GM19023 (cell line): Measurements from ENCODE around the gene ZMYND8.
"Not testable (repeated sequence)": the region's sequence is repeated elsewhere in the genome, so short reads cannot be mapped to it uniquely, and the experiment has no call there.

Experiments
- ATAC-seq: cut with Tn5 transposase; IDR thresholded peaks from one replicate; pipeline ENCODE4 v1.9.1; 2021; ENCODE audit warnings: mild to moderate bottlenecking, moderate library complexity; ENCODE audit not compliant: unreplicated experiment

ZMYND8 gene

DNA sequence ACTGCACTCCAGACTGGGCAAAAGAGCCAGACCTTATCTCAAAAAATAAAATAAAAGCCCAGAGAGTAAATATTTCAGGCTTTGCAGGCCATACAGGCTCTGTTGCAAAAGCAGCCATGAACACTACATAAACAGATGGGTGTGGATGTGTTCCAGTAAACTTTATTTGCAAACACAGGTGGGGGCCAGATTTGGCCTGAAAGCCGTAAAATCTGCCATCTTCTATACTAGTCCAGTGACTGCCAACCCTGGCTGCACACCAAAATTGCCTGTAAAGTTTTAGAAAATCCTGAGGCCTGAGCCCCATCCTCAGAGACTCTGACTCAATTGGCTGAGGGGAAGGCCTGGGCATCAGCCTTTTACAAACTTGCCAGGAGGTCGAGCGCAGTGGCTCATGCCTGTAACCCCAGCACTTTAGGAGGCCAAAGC is 103.6 kb downstream of the ZMYND8 start:
- no peak for ATAC-seq

DNA sequence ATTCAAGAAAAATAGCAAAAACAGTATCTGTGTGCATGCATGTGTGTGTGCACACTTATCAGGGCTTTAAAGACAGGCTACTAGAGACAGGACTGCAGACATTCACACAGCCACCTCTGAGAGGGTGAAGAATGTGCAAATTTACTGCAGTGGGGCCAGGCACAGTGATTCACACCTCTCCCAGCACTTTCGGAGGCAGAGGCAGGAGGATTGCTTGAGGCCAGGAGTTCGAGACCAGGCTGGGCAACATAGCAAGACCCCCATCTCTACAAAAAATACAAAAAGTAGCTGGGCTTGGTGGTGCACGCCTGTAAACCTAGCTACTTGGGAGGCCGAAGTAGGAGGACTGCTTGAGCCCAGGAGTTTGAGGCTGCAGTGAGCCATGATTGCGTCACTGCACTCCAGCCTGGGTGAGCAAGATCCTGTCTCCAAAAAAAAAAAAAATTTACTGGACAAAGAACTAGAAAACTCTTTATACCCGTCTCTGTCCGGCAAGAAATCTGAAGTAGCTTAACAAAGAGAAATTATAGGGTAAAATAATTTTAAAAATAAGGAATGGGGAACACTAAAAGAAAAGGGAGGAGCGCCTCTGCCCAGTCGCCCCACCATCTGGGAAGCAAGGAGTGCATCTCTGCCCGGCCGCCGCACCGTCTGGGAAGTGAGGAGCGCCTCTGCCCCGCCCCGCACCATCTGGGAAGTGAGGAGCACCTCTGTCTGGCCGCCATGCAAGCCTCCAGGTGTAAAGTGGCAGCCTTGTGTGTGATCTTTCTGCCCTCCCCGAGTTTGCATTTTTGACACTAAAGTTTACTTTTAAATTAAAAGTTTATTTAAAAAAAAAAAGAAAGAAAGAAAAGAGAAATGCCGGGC is 105.1 kb downstream of the ZMYND8 start:
- ATAC-seq = no peak

DNA sequence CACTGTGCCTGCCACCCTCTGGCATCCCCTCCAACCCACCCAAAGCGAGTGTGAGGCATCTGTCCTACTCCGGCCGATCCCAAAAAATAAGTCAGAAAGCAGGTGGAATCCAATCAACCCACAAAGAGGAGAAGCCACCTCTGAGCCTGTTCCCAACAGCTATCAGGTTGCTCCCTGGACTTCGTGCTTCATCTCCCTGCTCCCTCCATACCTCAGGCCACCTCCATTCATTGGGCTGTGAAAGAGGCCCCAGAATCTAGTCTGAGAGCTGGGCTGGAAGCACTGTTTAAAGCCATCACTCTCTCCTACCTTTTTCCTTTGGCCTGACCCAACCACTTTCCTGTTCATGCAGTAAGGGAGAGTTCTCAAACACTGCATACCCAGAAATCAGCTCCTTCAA is 106.1 kb downstream of the ZMYND8 start:
- no peak for ATAC-seq

- ATAC-seq = no peak
Measured at GRCh38 chr20:47249913-47250312, 106.6 kb downstream of the ZMYND8 start.

GRCh38 chr20:47248448-47248966 is 108.0 kb downstream of the ZMYND8 start:
- no peak for ATAC-seq

GRCh38 chr20:47247972-47248371 is 108.5 kb downstream of the ZMYND8 start:
- no peak for ATAC-seq

DNA sequence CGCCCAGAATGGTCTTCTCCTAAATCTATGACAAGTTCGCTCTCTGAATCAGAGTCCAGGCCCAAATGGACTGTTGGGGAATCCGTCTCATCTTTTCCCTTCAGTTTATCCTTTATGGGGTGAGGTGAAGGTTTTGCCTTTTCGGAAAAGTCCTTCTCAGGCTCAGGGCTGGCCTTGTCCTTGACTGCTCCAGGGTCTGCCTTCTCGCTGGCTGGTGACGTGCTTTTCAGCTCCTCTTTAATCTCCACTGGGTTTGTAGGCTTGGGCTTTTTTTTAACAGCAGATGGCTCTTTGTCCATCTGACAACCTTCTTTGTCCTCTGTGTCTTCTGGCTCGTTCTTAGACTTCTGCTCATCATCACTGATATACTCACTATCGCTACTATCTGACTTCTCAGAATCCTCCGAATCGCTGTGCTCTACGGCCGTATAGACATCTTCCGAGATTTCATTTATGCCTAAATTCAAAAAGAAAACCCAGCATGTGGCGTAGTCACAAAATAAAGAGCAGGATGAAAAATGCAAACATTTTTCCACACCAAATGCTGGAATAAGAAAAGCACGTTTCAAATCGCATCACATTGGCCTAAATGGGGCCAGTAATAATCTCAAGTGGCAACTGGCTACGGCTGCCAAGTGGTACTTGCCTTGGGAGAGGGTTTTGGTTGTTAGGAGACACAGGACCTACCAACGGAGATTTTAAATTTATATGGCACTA is 110.3 kb downstream of the ZMYND8 start:
- no peak for ATAC-seq

DNA sequence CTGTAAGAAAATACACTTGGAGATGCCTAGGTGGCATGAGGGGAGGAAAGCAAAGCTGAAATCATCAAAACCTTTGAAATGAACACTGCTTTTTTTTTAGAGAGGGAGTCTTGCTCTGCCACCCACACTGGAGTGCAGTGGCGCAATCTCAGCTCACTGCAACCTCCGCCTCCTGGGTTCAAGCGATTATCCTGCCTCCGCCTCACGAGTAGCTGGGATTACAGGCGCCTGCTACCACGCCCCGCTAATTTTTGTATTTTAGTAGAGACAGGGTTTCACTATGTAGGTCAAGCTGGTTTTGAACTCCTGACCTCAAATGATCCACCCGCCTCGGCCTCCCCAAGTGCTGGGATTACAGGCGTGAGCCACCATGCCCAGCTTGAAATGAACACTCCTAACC is 111.3 kb downstream of the ZMYND8 start:
- ATAC-seq = not testable (repeated sequence)

GRCh38 chr20:47244451-47244850 is 112.0 kb downstream of the ZMYND8 start:
- no peak for ATAC-seq

DNA sequence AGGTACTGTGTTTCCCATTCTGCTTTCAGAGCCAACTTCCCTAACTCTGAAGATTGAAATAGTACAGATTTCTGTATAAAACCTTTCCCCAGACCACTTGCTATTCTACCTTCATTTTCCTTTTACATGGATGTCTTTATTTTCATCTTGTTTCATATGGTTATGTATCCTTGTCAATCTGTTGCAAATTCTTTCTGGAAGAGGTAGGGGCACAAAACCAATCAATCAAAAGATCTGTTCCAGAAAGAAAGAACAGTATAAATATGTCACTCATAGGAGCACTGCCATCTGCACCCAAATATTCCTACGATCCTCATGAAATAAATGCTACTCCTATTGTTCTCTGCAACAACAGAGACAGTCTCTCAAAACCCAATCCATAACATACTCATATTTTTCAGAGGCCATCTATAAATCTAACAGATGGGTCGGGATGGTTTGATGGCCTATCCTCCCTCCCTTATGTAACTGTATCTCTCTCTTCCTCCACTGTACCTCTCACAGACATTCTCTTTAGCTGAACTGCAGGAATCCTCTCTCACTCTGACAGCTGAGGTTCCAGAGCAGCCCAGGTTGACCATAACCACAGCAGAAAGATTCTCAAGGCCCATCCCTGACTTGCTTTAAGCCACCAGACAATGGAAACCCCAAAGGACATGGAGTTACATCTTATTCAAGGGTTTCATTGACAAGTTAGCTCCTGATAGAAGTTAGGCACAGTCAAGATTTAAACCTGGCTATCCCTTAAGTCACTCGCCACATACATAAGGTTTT is 112.8 kb downstream of the ZMYND8 start:
- no peak for ATAC-seq

DNA sequence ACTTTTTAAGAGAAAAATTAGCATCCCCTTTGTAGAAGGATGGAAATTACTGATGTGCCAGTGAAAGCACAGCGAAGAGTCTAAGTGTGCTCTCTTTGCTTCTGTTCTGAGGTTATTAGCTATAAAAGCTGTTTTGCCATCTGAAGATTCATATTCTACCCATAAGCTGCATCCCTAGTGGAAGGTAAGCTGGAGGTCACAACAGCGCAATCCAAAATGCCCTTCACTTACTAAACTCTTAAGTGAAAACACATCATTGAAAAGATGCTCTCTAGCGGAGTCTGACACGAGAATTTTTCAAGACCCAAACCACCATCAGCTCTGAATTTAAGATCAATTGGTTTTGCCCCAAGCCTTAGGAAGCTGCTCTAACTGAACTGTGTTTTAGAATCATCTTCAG is 113.5 kb downstream of the ZMYND8 start:
- no peak for ATAC-seq

DNA sequence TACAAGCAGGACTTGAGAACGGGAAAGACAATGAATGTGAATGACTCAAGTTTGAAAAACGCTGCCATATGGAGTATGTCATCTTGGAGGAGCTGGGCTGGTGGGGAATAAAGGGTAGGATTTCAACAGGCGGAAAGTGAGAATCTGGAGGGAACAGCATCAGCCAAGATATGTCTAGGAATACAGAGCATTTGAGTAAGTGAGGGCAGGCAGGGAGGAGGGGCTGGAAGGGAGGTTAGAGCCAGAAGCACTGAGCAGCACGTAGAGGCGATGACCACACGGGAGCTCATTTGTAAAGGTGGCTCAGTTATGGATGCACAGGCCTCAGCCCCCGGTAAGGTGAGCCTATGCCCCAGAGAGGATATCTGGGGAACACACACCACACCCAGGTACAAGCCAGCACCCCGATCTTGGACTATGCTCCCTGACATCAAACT is 115.1 kb downstream of the ZMYND8 start:
- no peak for ATAC-seq

DNA sequence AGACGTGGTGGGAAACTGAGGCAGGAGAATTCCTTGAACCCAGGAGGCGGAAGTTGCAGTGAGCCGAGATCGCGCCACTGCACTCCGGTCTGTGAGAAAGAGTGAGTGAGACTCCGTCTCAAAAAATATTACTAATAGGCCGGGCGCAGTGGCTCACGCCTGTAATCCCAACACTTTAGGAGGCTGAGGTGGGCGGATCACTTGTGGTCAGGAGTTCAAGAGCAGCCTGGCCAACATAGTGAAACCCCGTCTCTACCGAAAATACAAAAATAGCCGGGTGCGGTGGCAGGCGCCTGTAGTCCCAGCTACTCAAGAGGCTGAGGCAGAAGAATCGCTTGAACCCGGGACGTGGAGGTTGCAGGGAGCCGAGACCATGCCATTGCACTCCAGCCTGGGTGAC is 116.4 kb downstream of the ZMYND8 start:
- not testable (repeated sequence) for ATAC-seq

DNA sequence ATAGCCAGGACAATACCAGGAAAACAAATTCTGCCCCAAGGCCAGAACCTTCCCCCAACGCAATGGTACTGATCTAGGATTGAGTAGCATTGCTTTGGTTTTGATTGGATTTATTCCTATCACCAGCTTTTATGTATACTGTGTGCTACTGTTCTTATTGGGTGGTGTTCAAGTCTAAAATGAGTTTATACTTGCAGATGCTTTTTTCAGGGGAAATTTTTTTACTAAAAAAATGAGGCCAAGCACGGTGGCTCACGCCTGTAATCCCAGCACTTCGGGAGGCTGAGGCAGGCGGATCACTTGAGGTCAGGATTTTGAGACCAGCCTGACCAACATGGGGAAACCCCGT is 116.8 kb downstream of the ZMYND8 start:
- no peak for ATAC-seq

DNA sequence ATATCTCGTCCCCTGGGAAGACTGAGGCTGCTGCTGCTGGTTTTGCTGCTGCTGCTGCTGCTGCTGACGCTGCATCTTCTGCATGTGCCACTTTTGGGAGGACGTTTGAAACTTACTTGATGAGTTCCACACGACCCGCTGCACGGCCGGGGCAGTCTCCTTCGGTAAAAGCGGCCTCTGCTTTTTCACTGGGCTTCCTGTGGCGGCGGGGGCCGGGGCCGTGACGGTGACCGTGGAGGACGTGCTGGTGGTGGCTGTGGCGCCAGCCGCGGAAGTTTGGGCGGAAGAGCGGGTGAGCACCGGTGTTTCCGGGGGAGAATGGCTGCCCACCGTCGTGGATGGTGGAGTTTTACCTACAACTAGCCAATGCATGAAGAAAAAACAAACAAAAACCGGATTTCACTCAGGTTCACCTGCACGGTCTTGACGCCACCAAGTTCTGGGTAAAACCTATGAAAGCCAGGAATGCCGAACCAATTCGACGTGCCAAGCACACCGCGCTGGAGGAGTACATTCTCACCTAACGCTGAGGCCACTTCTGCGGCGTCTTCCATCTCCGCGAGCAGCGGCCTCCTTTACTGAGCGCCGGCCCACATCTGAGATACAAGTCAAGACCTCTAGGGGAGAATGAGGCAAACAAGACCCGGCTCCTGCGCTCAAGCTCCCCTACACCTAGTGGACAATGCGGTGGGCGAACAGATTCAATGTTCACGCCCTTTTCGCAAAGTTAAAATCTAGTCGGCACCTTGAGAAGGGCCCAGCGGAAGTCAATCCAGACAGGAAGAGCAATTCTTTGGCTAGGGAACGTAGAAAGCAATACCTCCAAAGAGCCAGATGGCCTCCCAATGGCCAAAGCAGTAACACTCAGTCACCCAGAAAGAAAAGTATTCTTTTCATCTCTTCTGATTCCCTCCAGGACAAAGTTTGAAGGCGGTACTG is 117.5 kb downstream of the ZMYND8 start:
- no peak for ATAC-seq

DNA sequence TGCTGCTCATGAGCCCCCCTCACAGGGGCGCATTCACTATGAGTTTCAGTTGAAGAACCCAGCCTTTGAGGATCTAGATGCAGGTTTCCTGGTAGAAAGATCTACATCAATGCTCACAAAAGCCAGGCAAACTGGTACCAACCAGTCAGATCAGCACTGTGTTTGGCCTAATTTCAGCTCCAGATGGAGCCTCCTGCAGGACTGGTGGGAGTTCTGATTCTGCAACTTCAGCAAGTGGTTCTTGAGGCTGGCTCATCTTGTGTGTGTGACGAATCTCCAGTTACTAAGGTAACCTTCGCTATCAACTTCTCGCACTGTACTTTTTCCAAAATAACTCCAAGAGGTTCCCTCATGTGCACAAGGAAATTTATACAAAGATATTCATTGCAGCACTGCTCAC is 118.8 kb downstream of the ZMYND8 start:
- no peak for ATAC-seq

GRCh38 chr20:47236639-47236900 is 119.9 kb downstream of the ZMYND8 start:
- ATAC-seq = no peak

DNA sequence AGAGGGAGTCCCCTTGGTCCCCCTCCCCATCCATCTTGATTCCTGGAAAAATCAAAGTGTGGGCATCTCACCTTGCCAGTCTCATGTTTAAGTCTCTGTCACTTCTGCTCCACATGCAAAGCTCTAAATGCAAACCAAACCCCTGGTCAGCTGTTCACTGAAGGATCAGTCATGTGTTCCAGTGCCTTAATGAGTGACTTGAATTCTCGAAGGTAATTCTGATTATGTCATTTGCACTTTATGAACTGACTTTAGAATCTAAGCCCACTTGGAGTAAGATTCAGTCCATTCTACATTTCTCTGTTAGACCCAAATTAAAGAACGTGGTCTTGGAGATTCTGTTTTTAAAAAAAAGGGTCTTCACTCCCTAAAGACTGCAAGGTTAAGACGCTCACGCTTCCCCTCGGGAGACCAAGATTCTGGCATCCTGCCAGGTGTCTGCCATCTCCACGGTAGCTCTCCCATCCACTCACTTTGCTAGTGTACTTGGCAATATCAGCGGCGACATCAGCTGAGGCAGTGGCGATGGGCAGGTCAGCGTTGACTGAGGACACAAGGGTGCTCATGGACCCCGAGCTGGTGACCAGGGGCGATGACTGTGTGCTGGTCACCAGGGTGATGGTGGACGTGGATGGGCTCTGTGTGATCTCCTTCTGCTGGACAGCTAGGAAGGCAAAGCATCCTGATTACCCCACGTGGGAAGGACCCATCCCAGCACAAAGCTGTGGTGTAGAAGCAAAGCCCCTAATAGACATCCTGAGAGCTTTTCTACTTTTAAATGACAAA is 120.5 kb downstream of the ZMYND8 start:
- ATAC-seq = no peak

DNA sequence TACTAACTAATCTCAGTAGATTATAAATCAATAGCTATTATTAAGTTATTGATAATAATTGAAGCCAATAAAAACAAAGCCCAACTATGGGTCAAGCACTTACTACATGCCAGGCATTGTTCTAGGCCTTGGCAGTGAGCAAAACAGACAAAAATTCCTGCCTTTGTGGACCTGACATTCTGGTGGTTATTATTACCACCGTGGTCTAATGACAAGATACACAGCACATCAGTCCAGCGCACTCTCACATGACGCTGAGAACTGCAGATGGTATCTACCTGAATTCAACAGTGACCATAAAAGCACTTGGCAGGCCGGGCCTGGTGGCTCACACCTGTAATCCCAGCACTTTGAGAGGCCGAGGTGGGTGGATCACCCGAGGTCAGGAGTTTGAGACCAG is 121.4 kb downstream of the ZMYND8 start:
- ATAC-seq = no peak
